K562 (cell line): ENCODE results near the gene INPP1. TPM values are rescaled to one million over a fixed set of nuclear protein-coding genes. Genes with fewer than 3 reads are reported as not detected.
A peak's percentile ranks its signal among the peaks of the same experiment; 100 is the strongest.

Experiments
- ARID2 ChIP-seq: fragments of 450-650 bp; IDR thresholded peaks from 2 replicates; pipeline ENCODE4 v1.6.1; 2017; ENCODE audit warnings: antibody characterized with exemption, mild to moderate bottlenecking
- CREB1 ChIP-seq, 2 experiments: sonication (generic) in 1 of 2; formaldehyde crosslinking in 1 of 2; IDR thresholded peaks; 2 replicates each; pipeline versions ENCODE4 v1.6.1 to v1.8.0; 2012 to 2022; ENCODE audit warnings: inconsistent platforms in 1 of 2, mild to moderate bottlenecking in 1 of 2, missing genetic modification reagents in 1 of 2, moderate library complexity in 1 of 2
- FOXA1 ChIP-seq: fragments of 450-650 bp; IDR thresholded peaks from 2 replicates; pipeline ENCODE4 v1.6.1; 2016; ENCODE audit warnings: mild to moderate bottlenecking, borderline replicate concordance
- FOXM1 ChIP-seq, 2 experiments: fragments of 450-650 bp in 1 of 2; sonication (generic) in 1 of 2; formaldehyde crosslinking in 1 of 2; IDR thresholded peaks; 2 replicates each; pipeline versions ENCODE4 v1.6.1 to v1.9.0; 2017 to 2022; ENCODE audit warnings: low read depth in 2 of 2, mild to moderate bottlenecking in 2 of 2, missing genetic modification reagents in 1 of 2, moderate library complexity in 1 of 2
- HDAC2 ChIP-seq: fragments of 450-650 bp; IDR thresholded peaks from 2 replicates; pipeline ENCODE4 v1.6.1; 2016; ENCODE audit warnings: mild to moderate bottlenecking
- LEF1 ChIP-seq: fragments of 450-650 bp; IDR thresholded peaks from 2 replicates; pipeline ENCODE4 v1.6.1; 2016; ENCODE audit warnings: mild to moderate bottlenecking
- MEIS2 ChIP-seq: fragments of 450-650 bp; IDR thresholded peaks from 2 replicates; pipeline ENCODE4 v1.6.1; 2014; ENCODE audit warnings: mild to moderate bottlenecking; ENCODE audit not compliant: partially characterized antibody
- RBM17 ChIP-seq: fragments of 200-400 bp; formaldehyde crosslinking; IDR thresholded peaks from 2 replicates; pipeline ENCODE4 v1.6.1; 2017; ENCODE audit warnings: low read depth, mild to moderate bottlenecking, low read length, borderline replicate concordance
- RBM39 ChIP-seq: fragments of 200-400 bp; formaldehyde crosslinking; optimal IDR thresholded peaks from 2 replicates; pipeline ENCODE3; 2018; ENCODE audit warnings: low read depth, low read length
- SMAD1 ChIP-seq: fragments of 150-350 bp; IDR thresholded peaks from 2 replicates; pipeline ENCODE4 v1.6.1; 2014; ENCODE audit warnings: low read length, low read depth; ENCODE audit not compliant: partially characterized antibody
- SNIP1 ChIP-seq: fragments of 450-650 bp; IDR thresholded peaks from 2 replicates; pipeline ENCODE4 v1.7.1; 2017; ENCODE audit warnings: low read depth, mild to moderate bottlenecking
- YBX1 ChIP-seq: fragments of 450-650 bp; IDR thresholded peaks from 2 replicates; pipeline ENCODE4 v1.7.1; 2016; ENCODE audit warnings: mild to moderate bottlenecking
- ZNF184 ChIP-seq: sonication (generic); formaldehyde crosslinking; IDR thresholded peaks from 2 replicates; pipeline ENCODE4 v1.5.0; 2020; ENCODE audit warnings: missing genetic modification reagents
- ZNF76 ChIP-seq: fragments of 250-450 bp; sonication (Bioruptor Pico); IDR thresholded peaks from 2 replicates; pipeline ENCODE4 v1.4.0; 2020; ENCODE audit warnings: mild to moderate bottlenecking, moderate library complexity, borderline replicate concordance
- polyA plus RNA-seq, 8 experiments: library from polyadenylated mRNA; depleted of rRNA in 4 of 8; stranded (reverse) in 5 of 8; unstranded in 3 of 8; fragments of >200 nt; fragmentation: Nextera tagmentation in 2 of 8; fragmentation: Illumina TruSeq in 1 of 8; extraction: Ambion mirVana in 2 of 8; extraction: Trizol in 1 of 8; gene quantifications; 2 replicates each; pipeline versions ENCODE4 v1.2.1 to v1.2.3, GENCODE V29; 2011 to 2014; ENCODE audit warnings: inconsistent platforms in 1 of 8, missing spikeins in 1 of 8
- total RNA-seq, 7 experiments: library from RNA; depleted of rRNA in 6 of 7; stranded (reverse); fragments of >200 nt in 6 of 7; fragmentation: Illumina TruSeq in 2 of 7; extraction: Trizol in 2 of 7; gene quantifications; 2 replicates each; pipeline versions ENCODE4 v1.2.1 to v1.2.3, GENCODE V29; 2011 to 2021; ENCODE audit warnings: low replicate concordance in 1 of 7
- TF ChIP-seq, protein P1 (sequence below): fragments of 450-650 bp; IDR thresholded peaks from 2 replicates; pipeline ENCODE4 v1.6.1; 2016; ENCODE audit warnings: missing biosample characterization, missing genetic modification characterization
- TF ChIP-seq, protein P2 (sequence below), 3 experiments: fragments of 200-800 bp in 1 of 3; fragments of 250-450 bp in 1 of 3; fragments of 450-650 bp in 1 of 3; sonication (Bioruptor Pico) in 1 of 3; sonication (Bioruptor generic) in 1 of 3; formaldehyde crosslinking in 1 of 3; IDR thresholded peaks; 2 replicates each; pipeline versions ENCODE4 v1.6.1 to v1.8.0; 2016 to 2022; ENCODE audit warnings: mild to moderate bottlenecking in 2 of 3, missing genetic modification characterization in 2 of 3, missing compliant biosample characterization in 1 of 3, moderate library complexity in 1 of 3
- TF ChIP-seq, protein P3 (sequence below), 2 experiments: fragments of 200-800 bp in 1 of 2; sonication (Bioruptor generic) in 1 of 2; sonication (generic) in 1 of 2; formaldehyde crosslinking in 1 of 2; IDR thresholded peaks in 1 of 2; conservative IDR thresholded peaks in 1 of 2; 2 replicates each; pipeline versions ENCODE4 v1.5.0 to v1.6.1; 2016 to 2020; ENCODE audit warnings: missing compliant biosample characterization in 1 of 2, missing genetic modification characterization in 1 of 2, missing genetic modification reagents in 1 of 2
- TF ChIP-seq, protein P4 (sequence below): fragments of 150-350 bp; IDR thresholded peaks from 2 replicates; pipeline ENCODE4 v1.6.1; 2014; ENCODE audit warnings: low read depth, mild to moderate bottlenecking, low read length, borderline replicate concordance

Gene INPP1
- total and polyA plus RNA-seq, 9 of the 15 experiments (the other 6 are each of a cell fraction or from before 2014, with no cell fraction given) = 3.7 to 11.8 (median 6.5) TPM

DNA sequence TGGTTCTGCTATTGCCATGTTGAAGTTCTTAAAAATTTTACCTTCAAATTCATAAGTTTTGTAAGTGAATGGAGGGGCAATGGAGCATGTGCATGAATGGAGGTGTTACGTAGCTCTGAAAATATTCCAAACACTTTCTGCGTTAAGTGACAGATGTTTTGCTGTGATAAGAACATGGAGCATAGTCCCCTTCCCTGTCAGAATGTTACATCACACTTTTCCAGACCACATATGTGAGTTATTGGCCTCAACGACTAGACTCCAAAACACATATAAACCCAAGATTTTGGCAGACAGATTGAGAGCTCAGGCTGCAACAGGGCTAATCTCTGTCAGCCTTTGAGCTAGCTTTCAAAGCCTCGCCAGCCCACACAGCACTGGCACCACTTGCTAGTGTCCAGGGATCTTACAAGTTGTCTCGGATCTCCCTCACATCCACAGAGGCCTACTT is 37.6 kb downstream of the INPP1 start (continued):
- TF ChIP-seq ZNF76 (CRISPR knock-in tag) (no peak), FOXA1 (no peak), SMAD1 (peak; percentile 76), CREB1 (IDR thresholded peaks at IDR 0.05) (peak; percentile 44; the same call in 1 of the 2 replicates), CREB1 (CRISPR knock-in tag; IDR thresholded peaks at IDR 0.05) (no peak; the same call in 1 of the 2 replicates), RBM39 (no peak), YBX1 (no peak), LEF1 (peak; percentile 76; the same call in 1 of the 2 replicates), ZNF184 (no peak), MEIS2 (peak; percentile 88), HDAC2 (peak; percentile 86; the same call in 1 of the 2 replicates), SNIP1 (no peak), ARID2 (no peak), FOXM1 (IDR thresholded peaks at IDR 0.05; ENCODE audit: low read depth) (no peak), FOXM1 (CRISPR knock-in tag; IDR thresholded peaks at IDR 0.05; ENCODE audit: low read depth) (no peak), RBM17 (no peak)
- TF ChIP-seq, protein P1, sequence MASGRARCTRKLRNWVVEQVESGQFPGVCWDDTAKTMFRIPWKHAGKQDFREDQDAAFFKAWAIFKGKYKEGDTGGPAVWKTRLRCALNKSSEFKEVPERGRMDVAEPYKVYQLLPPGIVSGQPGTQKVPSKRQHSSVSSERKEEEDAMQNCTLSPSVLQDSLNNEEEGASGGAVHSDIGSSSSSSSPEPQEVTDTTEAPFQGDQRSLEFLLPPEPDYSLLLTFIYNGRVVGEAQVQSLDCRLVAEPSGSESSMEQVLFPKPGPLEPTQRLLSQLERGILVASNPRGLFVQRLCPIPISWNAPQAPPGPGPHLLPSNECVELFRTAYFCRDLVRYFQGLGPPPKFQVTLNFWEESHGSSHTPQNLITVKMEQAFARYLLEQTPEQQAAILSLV (tag) = no peak
- TF ChIP-seq, protein P2, sequence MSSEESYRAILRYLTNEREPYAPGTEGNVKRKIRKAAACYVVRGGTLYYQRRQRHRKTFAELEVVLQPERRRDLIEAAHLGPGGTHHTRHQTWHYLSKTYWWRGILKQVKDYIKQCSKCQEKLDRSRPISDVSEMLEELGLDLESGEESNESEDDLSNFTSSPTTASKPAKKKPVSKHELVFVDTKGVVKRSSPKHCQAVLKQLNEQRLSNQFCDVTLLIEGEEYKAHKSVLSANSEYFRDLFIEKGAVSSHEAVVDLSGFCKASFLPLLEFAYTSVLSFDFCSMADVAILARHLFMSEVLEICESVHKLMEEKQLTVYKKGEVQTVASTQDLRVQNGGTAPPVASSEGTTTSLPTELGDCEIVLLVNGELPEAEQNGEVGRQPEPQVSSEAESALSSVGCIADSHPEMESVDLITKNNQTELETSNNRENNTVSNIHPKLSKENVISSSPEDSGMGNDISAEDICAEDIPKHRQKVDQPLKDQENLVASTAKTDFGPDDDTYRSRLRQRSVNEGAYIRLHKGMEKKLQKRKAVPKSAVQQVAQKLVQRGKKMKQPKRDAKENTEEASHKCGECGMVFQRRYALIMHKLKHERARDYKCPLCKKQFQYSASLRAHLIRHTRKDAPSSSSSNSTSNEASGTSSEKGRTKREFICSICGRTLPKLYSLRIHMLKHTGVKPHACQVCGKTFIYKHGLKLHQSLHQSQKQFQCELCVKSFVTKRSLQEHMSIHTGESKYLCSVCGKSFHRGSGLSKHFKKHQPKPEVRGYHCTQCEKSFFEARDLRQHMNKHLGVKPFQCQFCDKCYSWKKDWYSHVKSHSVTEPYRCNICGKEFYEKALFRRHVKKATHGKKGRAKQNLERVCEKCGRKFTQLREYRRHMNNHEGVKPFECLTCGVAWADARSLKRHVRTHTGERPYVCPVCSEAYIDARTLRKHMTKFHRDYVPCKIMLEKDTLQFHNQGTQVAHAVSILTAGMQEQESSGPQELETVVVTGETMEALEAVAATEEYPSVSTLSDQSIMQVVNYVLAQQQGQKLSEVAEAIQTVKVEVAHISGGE (CRISPR knock-in tag; IDR thresholded peaks at IDR 0.05) = no peak
- TF ChIP-seq, protein P3, sequence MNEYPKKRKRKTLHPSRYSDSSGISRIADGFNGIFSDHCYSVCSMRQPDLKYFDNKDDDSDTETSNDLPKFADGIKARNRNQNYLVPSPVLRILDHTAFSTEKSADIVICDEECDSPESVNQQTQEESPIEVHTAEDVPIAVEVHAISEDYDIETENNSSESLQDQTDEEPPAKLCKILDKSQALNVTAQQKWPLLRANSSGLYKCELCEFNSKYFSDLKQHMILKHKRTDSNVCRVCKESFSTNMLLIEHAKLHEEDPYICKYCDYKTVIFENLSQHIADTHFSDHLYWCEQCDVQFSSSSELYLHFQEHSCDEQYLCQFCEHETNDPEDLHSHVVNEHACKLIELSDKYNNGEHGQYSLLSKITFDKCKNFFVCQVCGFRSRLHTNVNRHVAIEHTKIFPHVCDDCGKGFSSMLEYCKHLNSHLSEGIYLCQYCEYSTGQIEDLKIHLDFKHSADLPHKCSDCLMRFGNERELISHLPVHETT (CRISPR knock-in tag; conservative IDR thresholded peaks at IDR 0.05 in 1 of 2, IDR thresholded peaks at IDR 0.05 in 1 of 2) = no peak
- TF ChIP-seq, protein P4, sequence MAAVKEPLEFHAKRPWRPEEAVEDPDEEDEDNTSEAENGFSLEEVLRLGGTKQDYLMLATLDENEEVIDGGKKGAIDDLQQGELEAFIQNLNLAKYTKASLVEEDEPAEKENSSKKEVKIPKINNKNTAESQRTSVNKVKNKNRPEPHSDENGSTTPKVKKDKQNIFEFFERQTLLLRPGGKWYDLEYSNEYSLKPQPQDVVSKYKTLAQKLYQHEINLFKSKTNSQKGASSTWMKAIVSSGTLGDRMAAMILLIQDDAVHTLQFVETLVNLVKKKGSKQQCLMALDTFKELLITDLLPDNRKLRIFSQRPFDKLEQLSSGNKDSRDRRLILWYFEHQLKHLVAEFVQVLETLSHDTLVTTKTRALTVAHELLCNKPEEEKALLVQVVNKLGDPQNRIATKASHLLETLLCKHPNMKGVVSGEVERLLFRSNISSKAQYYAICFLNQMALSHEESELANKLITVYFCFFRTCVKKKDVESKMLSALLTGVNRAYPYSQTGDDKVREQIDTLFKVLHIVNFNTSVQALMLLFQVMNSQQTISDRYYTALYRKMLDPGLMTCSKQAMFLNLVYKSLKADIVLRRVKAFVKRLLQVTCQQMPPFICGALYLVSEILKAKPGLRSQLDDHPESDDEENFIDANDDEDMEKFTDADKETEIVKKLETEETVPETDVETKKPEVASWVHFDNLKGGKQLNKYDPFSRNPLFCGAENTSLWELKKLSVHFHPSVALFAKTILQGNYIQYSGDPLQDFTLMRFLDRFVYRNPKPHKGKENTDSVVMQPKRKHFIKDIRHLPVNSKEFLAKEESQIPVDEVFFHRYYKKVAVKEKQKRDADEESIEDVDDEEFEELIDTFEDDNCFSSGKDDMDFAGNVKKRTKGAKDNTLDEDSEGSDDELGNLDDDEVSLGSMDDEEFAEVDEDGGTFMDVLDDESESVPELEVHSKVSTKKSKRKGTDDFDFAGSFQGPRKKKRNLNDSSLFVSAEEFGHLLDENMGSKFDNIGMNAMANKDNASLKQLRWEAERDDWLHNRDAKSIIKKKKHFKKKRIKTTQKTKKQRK = no peak
